T-helper 2 cell treated with Interferon-gamma antibody and Interleukin-4, amounts not matched to agents 100 ng/mL and 5 ng/mL, for 36 hours (primary cell): ENCODE results near the gene RAVER1. TPM values are rescaled to one million over a fixed set of nuclear protein-coding genes. Genes with fewer than 3 reads are reported as not detected.

Experiments
- intact Hi-C: fragments of 100-400 bp; cut with micrococcal nuclease; formaldehyde crosslinking; loops from one replicate; pipeline ENCODE4 v1.15.1; 2023
- total RNA-seq: library from RNA; stranded (reverse); gene quantifications from 2 replicates; pipeline ENCODE4 v1.2.3, GENCODE V29; 2022

The RAVER1 gene
- total RNA-seq, 1 donor from 2014 or later = 78.0 TPM

DNA sequence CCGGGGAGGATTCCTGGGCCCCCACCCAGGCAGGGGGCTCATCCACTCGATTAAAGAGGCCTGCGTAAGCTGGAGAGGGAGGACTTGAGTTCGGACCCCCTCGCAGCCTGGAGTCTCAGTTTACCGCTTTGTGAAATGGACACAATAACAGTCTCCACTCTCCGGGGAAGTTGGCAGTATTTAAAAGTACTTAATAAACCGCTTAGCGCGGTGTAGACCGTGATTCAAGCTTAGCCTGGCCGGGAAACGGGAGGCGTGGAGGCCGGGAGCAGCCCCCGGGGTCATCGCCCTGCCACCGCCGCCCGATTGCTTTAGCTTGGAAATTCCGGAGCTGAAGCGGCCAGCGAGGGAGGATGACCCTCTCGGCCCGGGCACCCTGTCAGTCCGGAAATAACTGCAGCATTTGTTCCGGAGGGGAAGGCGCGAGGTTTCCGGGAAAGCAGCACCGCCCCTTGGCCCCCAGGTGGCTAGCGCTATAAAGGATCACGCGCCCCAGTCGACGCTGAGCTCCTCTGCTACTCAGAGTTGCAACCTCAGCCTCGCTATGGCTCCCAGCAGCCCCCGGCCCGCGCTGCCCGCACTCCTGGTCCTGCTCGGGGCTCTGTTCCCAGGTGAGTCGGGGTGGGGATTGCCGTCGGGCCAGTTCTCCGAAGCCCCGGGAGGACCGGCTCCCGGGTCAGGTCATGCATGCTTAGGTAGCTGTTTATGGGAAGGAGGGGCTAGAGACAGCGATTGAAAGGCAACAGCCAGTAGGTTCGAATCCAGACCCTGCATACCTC is 62.5 kb downstream of the RAVER1 start, which contains the start of gene ICAM1:
Gene ICAM1, plus strand, starts transcription at position 505 of the 779 bp plus-strand sequence. Its CDS starts 40 bp downstream, at position 545.
- intact Hi-C loops = loop anchor here (1.0 to 2.0 kb wide), 2 partner anchors 15 to 110 kb away; partner anchors contain the start of genes ICAM4 and TYK2

DNA sequence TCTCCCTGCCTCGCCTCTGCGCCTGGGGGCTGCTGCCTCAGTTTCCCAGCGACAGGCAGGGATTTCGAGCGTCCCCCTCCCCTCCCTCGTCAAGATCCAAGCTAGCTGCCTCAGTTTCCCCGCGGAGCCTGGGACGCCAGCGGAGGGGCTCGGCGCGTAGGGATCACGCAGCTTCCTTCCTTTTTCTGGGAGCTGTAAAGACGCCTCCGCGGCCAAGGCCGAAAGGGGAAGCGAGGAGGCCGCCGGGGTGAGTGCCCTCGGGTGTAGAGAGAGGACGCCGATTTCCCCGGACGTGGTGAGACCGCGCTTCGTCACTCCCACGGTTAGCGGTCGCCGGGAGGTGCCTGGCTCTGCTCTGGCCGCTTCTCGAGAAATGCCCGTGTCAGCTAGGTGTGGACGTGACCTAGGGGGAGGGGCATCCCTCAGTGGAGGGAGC is 63.1 kb downstream of the RAVER1 start:
- intact Hi-C loops = loop anchor here (2.0 kb wide), 1 partner anchor 111 kb away; the partner anchor contains the start of gene TYK2

DNA sequence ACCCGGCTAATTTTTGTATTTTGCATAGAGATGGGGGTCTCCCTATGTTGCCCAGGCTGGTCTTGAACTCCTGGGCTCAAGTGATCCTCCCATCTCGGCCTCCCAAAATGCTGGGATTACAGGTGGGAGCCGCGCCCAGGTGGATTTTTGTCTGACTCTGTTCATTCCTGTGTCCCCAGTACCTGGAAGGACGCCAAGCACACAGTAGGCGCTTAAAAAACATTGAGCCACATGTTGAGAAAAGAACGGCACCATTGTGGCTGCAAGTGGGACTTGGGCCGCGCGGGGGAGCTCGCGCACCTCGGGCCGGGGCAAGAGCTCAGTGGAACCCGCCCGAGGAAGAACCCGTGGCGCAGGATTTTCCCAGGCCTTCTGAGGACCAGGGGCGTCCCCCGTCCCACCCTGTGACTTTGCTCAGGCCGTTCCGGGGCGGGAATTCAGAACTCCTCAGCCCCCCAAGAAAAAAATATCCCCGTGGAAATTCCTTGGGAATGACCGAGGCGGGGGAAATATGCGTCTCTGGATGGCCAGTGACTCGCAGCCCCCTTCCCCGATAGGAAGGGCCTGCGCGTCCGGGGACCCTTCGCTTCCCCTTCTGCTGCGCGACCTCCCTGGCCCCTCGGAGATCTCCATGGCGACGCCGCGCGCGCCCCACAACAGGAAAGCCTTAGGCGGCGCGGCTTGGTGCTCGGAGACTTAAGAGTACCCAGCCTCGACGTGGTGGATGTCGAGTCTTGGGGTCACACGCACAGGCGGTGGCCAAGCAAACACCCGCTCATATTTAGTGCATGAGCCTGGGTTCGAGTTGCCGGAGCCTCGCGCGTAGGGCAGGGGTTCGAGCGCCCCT is 63.8 kb downstream of the RAVER1 start:
- intact Hi-C loops = loop anchor here (1.0 to 5.0 kb wide), 3 partner anchors 68 to 120 kb away; partner anchors contain the start of genes ICAM3 and TYK2

DNA sequence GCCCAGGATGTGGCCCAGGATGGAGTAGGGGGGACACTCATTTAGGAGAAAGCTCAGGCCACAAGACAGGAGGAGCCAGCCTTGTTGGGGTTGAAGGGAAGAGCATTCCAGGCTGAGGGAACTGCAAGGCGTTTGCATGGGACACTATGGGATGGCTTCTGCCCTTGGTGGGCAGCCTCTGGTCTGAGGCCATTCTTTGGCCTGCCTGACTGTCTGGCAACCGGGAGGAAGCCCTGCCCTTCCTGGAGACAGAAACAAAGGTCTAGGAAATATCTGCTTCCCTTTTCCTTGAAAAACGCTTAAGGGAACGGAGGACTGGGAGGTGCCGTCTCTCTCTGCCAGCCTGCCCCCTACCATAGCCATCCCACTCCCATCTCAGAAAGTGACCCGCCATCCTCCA is 65.3 kb downstream of the RAVER1 start:
- intact Hi-C loops = loop anchor here (5.0 kb wide), 1 partner anchor 69 kb away; the partner anchor contains the start of gene ICAM3

DNA sequence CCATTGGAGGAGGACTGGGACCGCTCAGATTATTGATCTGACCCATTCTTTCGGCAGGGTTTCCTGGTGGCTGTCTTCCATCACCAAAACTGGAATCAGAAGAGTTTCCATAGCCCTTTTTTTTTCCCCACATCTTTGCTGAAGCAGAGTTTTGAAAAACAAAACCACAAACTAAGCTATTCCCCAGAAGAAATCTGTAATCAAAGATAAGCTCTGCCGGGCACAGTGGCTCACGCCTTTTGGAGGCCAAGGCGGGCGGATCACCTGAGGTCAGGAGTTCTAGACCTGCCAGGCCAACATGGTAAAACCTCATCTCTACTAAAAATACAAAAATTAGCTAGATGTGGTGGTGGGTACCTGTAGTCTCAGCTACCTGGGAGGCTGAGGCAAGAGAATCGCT is 66.6 kb downstream of the RAVER1 start:
- intact Hi-C loops = loop anchor here (5.0 kb wide), 1 partner anchor 71 kb away; the partner anchor contains the start of gene ICAM3

Other genes starting within 250 kb of the RAVER1 start
- 67.8 and 68.1 TPM in 2 replicates for gene SHFL, start 247.2 kb downstream of the RAVER1 start, total RNA-seq
- gene ANGPTL6, start 230.9 kb downstream of the RAVER1 start, total RNA-seq = 1.3 and 2.0 TPM in 2 replicates
- 82.1 and 83.0 TPM in 2 replicates for gene PPAN, start 227.2 kb downstream of the RAVER1 start, total RNA-seq
- 27.7 and 31.1 TPM in 2 replicates for gene P2RY11, start 221.8 kb downstream of the RAVER1 start, total RNA-seq
- gene EIF3G, start 213.6 kb downstream of the RAVER1 start, total RNA-seq = 226 and 229 TPM in 2 replicates
- 398 and 410 TPM in 2 replicates for gene DNMT1, start 138.6 kb downstream of the RAVER1 start, total RNA-seq
- gene S1PR2, start 102.2 kb downstream of the RAVER1 start, total RNA-seq = 6.9 and 7.0 TPM in 2 replicates
- 76.3 and 77.9 TPM in 2 replicates for gene MRPL4, start 81.3 kb downstream of the RAVER1 start, total RNA-seq
- 19.4 and 21.7 TPM in 2 replicates for gene ICAM1, start 62.4 kb downstream of the RAVER1 start, total RNA-seq
- 2.5 and 4.0 TPM in 2 replicates for gene ICAM4, start 46.6 kb downstream of the RAVER1 start, total RNA-seq
- gene ICAM5, start 43.6 kb downstream of the RAVER1 start, total RNA-seq = 0.70 and 0.82 TPM in 2 replicates
- 2.4 and 3.7 TPM in 2 replicates for gene ZGLP1, start 23.7 kb downstream of the RAVER1 start, total RNA-seq
- 7.2 and 9.0 TPM in 2 replicates for gene FDX2, start 17.5 kb downstream of the RAVER1 start, total RNA-seq
- 183 and 185 TPM in 2 replicates for gene ICAM3, start 6.1 kb upstream of the RAVER1 start, total RNA-seq
- 250 and 257 TPM in 2 replicates for gene TYK2, start 47.0 kb upstream of the RAVER1 start, total RNA-seq
- gene CDC37, start 70.0 kb upstream of the RAVER1 start, total RNA-seq = 201 and 202 TPM in 2 replicates
- gene PDE4A, start 87.0 kb upstream of the RAVER1 start, total RNA-seq = 61.2 and 64.9 TPM in 2 replicates
- gene KEAP1, start 169.8 kb upstream of the RAVER1 start, total RNA-seq = 88.7 and 98.7 TPM in 2 replicates
- not detected in 2 replicates for gene S1PR5, start 183.9 kb upstream of the RAVER1 start, total RNA-seq
- gene ATG4D, start 210.4 kb upstream of the RAVER1 start, total RNA-seq = 36.5 and 40.6 TPM in 2 replicates
- gene KRI1, start 232.5 kb upstream of the RAVER1 start, total RNA-seq = 56.2 and 61.4 TPM in 2 replicates
- 52.0 and 55.1 TPM in 2 replicates for gene CDKN2D, start 235.4 kb upstream of the RAVER1 start, total RNA-seq